ENCODE results near the gene EML1.

EML1 gene

GRCh38 chr14:99872786-99873440 is 79.7 kb downstream of the EML1 start:
- DNase-seq (ENCODE audit: low read depth in 2 of 2), result no peak

GRCh38 chr14:99873653-99874052 is 80.4 kb downstream of the EML1 start:
- DNase-seq (ENCODE audit: low read depth in 2 of 2), result no peak

- no peak for DNase-seq (ENCODE audit: low read depth in 2 of 2)
These were observed 81.1 kb downstream of the EML1 start for GRCh38 chr14:99874306-99874705.

GRCh38 chr14:99875421-99875820 is 82.2 kb downstream of the EML1 start:
- no peak for DNase-seq (ENCODE audit: low read depth in 2 of 2)

- no peak for DNase-seq (ENCODE audit: low read depth in 2 of 2)
These were observed 82.6 kb downstream of the EML1 start for GRCh38 chr14:99875836-99876235.

- DNase-seq (ENCODE audit: low read depth in 2 of 2), result no peak
These were observed 83.2 kb downstream of the EML1 start for GRCh38 chr14:99876406-99876805.

- no peak for DNase-seq (ENCODE audit: low read depth in 2 of 2)
These were observed 85.3 kb downstream of the EML1 start for GRCh38 chr14:99878563-99878962.

- DNase-seq (ENCODE audit: low read depth in 2 of 2), result no peak
These were observed 86.4 kb downstream of the EML1 start for GRCh38 chr14:99879401-99880295.

- no peak for DNase-seq (ENCODE audit: low read depth in 2 of 2)
These were observed 87.6 kb downstream of the EML1 start for GRCh38 chr14:99880651-99881420.

GRCh38 chr14:99883866-99884650 is 90.8 kb downstream of the EML1 start:
- no peak for DNase-seq (ENCODE audit: low read depth in 2 of 2)

GRCh38 chr14:99884834-99885648 is 91.8 kb downstream of the EML1 start:
- DNase-seq (ENCODE audit: low read depth in 2 of 2), result no peak

GRCh38 chr14:99885649-99885958 is 92.4 kb downstream of the EML1 start:
- DNase-seq (ENCODE audit: low read depth in 2 of 2), result no peak

- no peak for DNase-seq (ENCODE audit: low read depth in 2 of 2)
These were observed 94.2 kb downstream of the EML1 start for GRCh38 chr14:99887407-99887806.

GRCh38 chr14:99888149-99888548 is 94.9 kb downstream of the EML1 start:
- no peak for DNase-seq (ENCODE audit: low read depth in 2 of 2)

- no peak for DNase-seq (ENCODE audit: low read depth in 2 of 2)
These were observed 96.1 kb downstream of the EML1 start for GRCh38 chr14:99889268-99889667.

GRCh38 chr14:99891266-99891665 is 98.1 kb downstream of the EML1 start:
- DNase-seq (ENCODE audit: low read depth in 2 of 2), result no peak

- DNase-seq (ENCODE audit: low read depth in 2 of 2), result no peak
These were observed 98.7 kb downstream of the EML1 start for GRCh38 chr14:99891900-99892299.

- no peak for DNase-seq (ENCODE audit: low read depth in 2 of 2)
These were observed 99.2 kb downstream of the EML1 start for GRCh38 chr14:99892406-99892805.

GRCh38 chr14:99896361-99896760 is 103.1 kb downstream of the EML1 start:
- DNase-seq (ENCODE audit: low read depth in 2 of 2), result no peak

- DNase-seq (ENCODE audit: low read depth in 2 of 2), result no peak
These were observed 106.5 kb downstream of the EML1 start for GRCh38 chr14:99899578-99900178.

- DNase-seq (ENCODE audit: low read depth in 2 of 2), result no peak
These were observed 109.7 kb downstream of the EML1 start for GRCh38 chr14:99902925-99903324.
